ENCODE results near the gene ACSF2. TPM values are rescaled to one million over a fixed set of nuclear protein-coding genes. Genes with fewer than 3 reads are reported as not detected.

Gene ACSF2
- total and polyA plus RNA-seq, 2 of the 13 experiments (the other 11 are each of a cell fraction or from before 2014, with no cell fraction given): 87.3 to 109 TPM

- no peak for TF ChIP-seq CREM (IDR thresholded peaks at IDR 0.05)
- TF ChIP-seq CREM (CRISPR knock-in tag; IDR thresholded peaks at IDR 0.05): no peak
- TF ChIP-seq FOXO1 (CRISPR knock-in tag; IDR thresholded peaks at IDR 0.05): peak; percentile 85; the same call in 1 of the 2 replicates
- TF ChIP-seq ETS1 (CRISPR knock-in tag; IDR thresholded peaks at IDR 0.05): no peak
- TF ChIP-seq ZBTB38 (CRISPR knock-in tag; IDR thresholded peaks at IDR 0.05): peak; percentile 75; the same call in 1 of the 2 replicates
- peak; percentile 76 for TF ChIP-seq ZBTB42 (CRISPR knock-in tag; IDR thresholded peaks at IDR 0.05)
- no peak for TF ChIP-seq CC2D1A (CRISPR knock-in tag; IDR thresholded peaks at IDR 0.05)
- TF ChIP-seq ZNF496 (CRISPR knock-in tag; IDR thresholded peaks at IDR 0.05; ENCODE audit: insufficient replicate concordance): no peak
- TF ChIP-seq ZNF609 (CRISPR knock-in tag; IDR thresholded peaks at IDR 0.05; ENCODE audit: borderline replicate concordance): no peak; the same call in 1 of the 2 replicates
- no peak for TF ChIP-seq PHF21A (CRISPR knock-in tag; IDR thresholded peaks at IDR 0.05)
- no peak for TF ChIP-seq ZKSCAN1 (IDR thresholded peaks at IDR 0.05; ENCODE audit: low read length)
- no peak for TF ChIP-seq POGZ (CRISPR knock-in tag; IDR thresholded peaks at IDR 0.05)
- TF ChIP-seq POLR2AphosphoS5 (IDR thresholded peaks at IDR 0.05; ENCODE audit: low read depth, low read length): no peak
- no peak for TF ChIP-seq GABPB1 (CRISPR knock-in tag; IDR thresholded peaks at IDR 0.05)
- TF ChIP-seq ZHX2 (IDR thresholded peaks at IDR 0.05; ENCODE audit: low read depth): peak; percentile 29; the same call in 1 of the 2 replicates
- no peak for TF ChIP-seq ZHX2 (CRISPR knock-in tag; IDR thresholded peaks at IDR 0.05; ENCODE audit: borderline replicate concordance)
These were observed 50.7 kb downstream of the ACSF2 start (continued) for GRCh38 chr17:50476545-50477315.

Data from HepG2 (cell line).